Measurements from ENCODE around the gene NID2.

The NID2 gene

DNA sequence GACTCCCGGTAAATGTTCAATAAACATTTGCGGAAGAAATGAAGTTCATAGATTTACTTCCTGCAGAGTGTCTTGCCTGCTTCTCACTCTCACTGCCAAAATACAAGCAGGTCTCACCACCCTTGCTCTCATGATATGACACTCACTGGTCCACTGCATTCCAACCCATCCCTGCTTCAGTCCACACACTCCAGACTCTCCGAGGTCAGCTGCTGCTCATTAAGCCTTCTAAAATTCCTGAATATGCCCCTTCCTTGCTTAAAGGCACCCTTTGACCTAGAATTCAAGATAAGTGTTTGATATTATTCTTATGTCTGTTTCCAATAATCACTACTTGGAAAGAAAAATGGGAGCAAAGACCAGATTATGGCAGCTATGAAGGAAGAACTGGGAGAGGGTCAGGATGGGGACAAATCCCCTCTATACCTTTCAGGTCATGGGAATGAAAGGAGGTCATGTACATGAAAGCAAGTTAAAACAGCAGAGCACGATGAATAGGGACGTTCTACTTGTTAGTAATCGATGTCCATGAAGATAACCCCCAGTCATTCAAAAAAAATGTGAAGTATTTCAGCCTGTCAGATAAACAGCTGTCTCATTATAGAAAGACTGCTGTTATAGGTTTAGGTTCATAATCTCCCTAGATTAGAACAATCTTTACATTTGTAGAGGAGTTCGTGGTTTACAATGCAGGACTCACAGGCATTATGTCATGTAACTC lies 10.5 kb upstream of the NID2 start:
- DNase-seq: no peak

DNA sequence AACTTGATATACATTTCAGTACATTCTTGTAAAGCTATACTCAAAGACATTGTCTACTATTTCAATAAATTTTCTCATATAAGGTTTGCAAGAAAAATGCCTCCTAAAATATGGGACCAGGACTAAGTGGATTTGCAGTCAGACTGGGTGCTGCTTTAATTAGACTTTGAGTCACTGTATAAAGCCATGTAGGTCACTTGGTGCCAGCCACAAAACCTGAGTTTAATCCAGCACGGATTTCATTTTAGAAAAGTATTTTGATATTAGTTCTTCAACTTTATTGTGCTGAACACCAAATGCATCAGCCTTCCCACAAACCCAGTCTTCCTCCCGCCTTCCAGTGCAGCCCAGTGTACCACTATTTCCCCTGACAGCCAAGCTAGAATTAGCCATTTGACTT lies 9.9 kb upstream of the NID2 start:
- no peak for DNase-seq

DNA sequence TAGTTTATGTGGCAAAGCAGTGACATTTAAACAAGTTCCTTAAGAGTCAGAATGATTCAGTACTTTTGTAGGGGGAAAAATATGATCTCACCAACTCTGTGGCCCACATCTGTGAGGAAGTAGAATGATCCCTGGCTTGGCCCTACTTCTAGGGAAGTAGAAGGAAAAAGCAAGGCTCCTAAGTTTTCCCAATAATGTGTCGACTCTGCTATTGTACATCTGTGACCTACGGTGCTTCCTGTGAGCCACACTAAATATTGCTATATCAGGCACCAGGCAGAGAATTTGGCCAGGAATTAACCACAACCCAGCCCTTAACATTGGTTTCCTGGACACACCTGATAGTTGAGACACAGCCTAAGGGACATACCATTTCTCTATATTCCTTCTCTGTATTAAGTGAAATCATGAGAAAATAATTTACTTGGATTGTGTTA lies 9.3 kb upstream of the NID2 start:
- DNase-seq: no peak

DNA sequence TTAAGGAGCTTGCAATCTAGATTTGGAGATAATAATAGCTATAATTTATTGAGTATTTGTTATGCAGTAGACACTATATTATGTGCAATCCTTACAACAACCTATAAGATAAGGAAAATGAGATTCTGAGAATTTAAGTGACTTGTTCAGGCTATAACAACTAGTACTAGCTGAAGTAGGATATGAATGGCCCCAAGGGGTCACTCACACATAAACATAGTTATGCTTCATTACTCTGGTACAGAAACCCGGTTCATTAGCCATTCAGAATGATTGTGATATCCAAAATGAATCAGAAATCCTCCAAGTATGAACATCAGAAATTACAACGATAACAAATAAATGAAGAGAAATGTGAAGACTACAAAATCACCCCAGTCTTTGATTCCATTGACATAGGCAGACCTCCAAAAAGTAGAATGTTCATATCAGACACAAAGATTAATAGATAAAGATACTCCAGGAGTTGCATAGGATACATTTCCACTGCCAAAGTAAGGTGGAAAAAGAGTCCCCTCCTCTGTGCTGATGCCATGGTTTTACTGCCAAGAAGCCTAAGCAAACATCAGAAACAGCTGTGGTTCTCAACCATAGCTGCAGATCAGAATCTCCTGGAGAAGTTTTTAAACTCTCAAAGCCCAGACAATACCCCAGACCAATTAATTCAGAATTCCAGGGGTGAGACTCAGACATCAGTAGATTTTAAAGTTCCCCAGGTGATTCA lies 8.6 kb upstream of the NID2 start:
- no peak for DNase-seq

DNA sequence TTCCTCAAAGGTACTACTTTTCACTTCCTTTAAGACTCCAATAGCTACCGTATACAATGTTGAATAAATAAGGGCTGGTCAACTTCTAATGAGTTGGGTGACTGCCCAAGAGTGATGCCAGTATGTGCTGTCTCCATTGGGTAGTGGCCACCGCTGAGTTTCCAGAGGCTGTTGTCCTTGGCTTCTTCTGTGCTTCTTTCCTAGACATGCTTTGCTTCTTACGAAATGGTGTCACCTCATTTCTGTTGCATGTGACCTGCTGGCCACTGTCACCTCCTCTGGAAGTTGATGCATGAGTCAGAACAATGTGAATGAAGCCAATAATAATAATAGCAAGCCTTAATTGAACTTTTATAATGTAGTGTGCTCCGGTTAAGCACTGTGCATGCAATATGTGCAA lies 7.5 kb upstream of the NID2 start:
- no peak for DNase-seq

DNA sequence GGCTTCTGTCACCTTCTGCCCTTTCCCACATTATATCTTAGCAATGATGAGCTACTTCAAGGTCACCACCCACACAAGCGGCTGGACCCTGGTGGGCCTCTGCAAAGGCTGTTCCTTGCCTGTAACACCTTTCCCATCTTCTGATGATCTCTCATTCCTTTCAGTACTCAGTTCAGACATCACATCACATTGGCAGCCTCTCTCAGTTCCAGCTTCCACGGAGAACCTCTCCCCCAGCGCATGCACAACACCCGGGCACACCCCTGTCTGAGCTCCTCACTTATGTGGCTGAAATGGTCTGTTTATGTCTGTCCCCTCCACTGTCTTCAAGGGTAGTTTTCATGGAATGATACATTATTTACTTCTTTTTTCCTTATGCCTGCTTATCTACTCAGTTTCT lies 6.5 kb upstream of the NID2 start:
- no peak for DNase-seq

DNA sequence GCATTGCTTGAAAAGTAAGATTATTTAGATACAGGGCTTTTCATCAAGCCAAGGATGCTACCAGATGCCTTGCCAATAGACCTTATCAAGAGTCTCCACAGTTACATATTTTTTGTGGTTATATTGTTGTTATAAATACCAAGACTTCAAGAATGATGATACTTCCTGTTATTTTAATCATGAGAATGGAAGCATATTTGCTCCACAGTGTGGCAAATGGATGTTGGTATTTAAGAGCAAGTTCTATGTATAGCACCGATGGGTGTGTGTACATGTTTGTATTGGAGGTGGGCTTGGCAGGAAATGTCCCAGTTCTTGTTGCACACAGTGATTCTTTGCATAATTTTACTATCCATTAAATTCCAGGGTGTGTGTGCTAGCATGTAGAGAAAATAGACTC lies 4.4 kb upstream of the NID2 start:
- DNase-seq: no peak

DNA sequence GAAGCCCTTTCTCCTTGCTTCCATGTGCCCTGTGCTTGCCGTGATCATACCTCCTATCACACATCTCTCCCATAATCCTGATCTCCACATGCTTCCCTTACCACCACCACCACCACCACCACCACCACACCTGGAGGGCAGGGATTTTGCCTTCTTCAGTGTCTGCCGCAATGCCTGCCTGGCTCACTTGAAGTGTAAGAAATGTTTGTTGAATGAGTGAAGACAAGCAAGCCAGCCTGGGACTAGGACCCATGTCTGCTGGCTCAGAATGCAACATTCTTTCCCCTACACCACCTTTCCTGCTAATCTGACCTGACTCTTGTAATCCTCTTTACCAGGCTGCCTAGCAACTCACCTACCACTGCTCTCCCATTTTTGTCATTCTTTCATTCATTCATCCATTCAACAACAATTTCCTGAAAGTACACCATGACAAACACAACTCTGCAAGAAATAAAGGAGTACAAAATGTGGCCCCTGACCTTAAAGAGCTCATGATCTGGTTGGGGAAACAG lies 3.5 kb upstream of the NID2 start:
- DNase-seq: no peak

DNA sequence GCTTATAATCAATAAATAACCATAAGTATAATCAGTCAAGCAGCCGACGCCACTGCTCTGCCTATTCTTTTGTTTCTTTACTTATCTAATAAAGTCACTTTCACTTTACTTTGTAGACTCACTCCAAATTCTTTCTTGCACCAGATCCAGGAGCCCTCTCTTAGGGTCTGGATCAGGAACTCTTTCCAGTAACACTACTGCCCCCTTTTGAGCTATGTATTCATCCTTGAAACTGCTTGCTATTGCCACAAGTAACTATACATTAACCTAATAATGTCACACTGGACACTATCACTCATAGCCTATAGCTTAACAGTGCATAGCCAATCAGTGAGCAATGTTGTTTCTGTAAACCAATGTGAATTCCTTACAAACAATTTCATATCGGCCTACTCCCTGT lies 2.8 kb upstream of the NID2 start:
- no peak for DNase-seq

DNA sequence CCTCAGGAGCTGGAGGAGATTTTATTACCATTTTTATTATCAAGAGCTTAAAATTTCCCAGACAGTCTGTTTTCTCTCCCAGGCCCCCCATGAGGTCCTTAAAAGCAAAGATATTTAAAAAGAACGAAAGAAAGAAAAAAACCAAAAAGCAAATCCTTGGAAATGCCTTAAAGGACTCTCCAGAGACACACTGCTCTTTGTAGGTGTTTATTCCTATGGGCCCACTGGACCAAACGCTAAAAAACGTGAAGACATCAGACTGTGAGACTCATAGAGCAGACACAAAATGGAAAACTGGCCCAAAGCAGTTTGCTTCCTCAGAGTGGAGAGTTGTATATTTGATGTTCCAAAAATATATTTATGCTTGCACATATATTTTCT lies 1.2 kb upstream of the NID2 start:
- no peak for DNase-seq

DNA sequence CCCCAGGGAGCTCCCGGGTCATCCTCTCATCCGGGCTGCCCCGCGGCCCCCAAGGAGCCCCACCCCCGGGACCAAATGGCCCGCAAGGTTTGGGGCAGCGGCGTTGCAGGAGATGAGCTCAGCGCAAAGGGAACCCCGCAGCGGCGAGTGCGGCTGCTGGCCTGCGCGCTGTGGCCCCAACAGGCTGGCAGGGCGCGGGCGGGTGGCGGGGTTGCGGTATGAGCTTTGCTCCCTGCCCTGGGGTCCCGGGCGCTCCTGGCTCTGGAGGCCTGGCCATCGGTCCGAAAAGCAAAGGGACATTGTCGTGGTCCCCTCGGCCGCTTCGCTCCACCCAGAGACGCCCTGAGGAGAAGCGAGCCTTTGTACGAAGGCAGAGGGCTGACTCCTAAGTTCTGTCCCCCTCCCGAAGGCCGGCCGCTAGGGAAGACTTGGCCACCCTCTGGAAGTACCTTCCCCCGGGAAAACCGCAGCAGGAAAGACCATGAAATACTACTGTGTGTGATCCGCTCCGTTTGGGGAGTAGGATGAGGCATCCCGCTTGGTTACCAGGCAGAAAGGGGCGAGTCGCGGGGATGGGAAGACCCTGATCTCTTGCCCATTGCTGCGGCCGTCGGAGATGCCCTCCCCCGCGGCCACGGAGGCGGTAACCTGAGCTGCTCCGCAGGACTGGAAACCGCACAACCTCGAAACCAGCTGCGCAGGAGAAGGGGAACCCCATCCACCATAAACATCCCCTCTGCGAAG lies 620 bp upstream of the NID2 start:
- DNase-seq: no peak

DNA sequence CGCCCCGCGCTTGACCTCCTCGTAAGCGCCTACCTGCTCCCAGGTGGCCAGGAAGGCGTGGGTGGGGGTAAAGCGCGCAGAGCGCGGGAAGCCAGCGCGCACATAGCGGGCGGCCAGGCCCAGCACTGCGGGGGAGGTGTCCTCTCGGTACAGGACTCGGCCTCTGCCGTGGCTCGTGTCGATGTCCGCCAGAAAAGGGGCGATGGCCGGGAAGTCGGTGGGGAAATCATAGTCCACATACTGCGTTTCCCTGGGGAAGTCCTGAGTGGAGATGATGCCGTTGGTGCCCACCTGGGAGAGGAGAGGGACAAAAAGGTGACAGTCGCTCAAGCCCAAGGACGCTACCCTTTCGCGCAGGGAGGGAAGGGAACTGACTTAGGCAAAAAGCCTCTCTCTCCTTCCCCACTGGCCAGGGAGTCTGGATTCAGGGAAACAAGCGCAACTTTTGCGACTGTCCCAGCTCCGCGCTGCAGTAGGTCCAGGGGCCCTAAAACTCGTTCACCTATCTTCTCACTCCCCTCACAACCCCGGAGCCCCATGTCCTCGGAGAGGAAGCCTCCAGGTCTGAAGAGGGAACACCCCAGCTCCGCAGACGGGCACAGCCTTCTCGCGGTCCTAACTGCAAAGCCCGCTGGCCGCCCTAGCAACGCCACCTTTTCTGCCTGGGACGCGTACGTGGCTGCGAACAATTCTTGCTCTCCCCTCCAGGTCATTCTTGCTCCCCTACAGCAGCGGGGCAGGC lies 815 bp downstream of the NID2 start:
- DNase-seq: no peak

DNA sequence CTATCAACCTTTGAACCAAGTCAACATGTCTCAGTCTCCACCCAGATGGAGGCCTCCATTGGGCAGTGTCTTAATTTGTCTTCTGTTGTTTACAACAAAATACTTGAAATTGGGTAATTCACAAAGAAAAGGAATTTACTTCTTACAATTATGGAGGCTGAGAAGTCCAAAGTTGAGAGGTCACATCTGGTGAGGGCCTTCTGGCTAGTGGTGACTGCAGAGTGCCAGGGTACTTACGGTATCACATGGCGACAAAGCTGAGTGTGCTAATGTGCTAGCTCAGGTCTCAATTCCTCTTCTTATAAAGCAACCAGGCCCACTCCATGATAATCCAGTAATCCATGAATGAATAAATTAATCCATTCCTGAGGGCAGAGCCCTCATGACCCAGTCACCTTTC lies 4.7 kb downstream of the NID2 start:
- no peak for DNase-seq

DNA sequence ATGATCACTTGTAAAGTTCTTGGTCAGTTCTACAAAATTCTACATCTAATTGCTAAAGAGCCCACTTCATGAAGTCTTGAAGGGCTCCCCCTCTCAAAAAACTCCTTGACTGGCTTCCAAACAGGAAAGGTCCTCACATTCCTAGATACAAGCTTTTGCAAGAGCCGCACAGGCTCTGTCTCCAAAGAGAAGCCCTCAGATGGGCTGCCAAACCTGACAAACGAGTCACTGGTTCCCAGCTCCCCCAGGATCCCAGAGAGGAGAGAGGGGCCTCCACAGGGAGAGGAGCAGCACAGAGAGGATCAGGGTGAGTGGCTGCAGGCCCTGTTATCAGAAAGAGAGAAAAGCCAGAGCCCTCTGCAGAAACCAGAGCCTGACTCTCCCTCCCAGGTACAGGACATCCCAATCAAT lies 5.8 kb downstream of the NID2 start:
- DNase-seq: no peak

DNA sequence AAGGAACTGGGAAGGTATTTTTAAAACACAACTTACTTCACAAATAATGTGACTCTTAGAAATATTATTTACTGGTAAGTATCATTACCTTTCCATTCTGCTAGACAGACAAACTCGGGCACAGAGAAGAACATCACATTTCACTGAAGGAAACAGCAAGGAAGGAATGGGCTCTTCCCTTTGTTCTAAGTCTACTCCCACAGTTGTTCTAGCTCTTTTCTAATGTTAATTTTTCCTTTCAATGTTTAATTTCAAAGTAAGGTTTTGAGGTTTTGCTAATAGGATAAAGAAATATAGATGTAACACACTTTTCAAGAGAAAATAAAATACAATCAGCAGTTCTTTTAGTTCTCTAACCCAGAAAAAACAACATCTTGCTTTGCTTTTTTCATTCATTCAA lies 7.0 kb downstream of the NID2 start:
- no peak for DNase-seq

DNA sequence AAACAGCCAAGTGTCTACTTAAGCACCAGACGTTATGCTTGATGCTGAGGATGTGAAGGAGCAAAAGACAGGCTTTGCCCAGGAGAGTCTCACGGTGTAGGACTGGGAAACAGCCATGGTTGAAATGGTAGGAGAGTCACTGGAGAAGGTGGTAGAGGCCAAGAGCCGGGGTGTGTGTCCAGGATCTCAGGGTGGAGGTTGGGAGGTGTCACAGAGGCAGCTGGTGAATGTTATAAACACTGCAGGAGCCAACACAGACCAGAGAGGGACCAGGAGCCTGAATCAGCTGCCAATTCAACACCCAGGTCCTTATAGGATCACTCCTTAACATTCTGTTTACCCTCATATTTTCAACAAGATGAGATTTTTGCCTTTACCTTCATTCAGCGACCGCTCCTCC lies 7.5 kb downstream of the NID2 start:
- DNase-seq: no peak

DNA sequence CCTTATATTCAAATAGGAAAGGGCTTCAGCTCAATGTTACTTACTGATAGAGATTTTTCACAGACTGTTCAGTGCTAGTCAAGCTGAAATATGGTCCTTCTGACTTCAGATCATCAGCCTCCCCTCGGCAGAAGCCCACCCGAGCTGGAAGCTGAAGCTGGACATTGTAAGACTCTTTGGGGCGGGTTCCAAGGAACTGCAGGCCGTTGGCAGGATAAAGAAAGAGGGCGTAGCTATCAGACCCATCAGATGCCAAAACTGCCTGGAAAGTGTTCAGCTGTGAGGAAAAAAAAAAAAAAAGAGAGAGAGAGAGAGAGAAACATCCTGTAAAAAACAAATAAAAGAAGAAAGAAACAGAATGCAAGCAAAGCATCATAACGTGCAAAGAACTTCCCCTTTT lies 8.8 kb downstream of the NID2 start:
- no peak for DNase-seq

DNA sequence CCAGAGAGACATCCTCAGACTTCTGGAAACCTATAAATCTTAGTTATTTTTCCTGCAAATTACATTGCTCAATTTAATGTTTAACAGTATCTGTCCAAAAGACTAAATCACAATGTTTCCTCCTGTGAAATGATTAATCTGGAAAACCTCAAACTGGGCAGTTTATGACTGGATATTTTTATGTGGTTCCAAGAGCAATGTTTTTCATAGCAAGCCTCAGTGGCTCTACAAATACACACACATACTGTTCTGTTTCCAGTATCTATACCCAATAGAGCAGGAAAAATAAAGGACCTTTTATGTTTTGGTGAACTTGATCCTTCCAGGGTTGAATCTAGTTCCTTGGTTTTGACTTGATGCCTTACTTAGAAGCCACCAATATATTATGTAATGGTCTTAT lies 9.2 kb downstream of the NID2 start:
- no peak for DNase-seq

DNA sequence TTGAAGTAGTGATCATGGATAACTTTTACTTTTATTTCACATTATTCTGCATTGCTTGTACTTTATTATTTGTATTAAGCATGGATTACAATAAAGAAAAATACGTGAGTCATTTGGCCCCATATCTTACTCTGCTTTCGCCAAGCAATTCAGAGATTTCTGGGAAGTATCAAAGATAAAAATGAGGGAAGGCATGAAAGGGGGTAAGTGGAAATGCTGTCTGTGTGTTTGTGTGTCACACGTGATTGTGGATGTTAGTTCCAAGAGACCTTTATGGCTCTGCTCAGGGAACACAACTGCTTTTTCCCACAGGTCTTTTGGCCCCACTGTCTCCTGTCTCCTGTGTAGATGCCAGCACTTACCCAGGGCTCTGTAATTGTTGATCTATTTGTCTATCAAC lies 10.5 kb downstream of the NID2 start:
- no peak for DNase-seq

DNA sequence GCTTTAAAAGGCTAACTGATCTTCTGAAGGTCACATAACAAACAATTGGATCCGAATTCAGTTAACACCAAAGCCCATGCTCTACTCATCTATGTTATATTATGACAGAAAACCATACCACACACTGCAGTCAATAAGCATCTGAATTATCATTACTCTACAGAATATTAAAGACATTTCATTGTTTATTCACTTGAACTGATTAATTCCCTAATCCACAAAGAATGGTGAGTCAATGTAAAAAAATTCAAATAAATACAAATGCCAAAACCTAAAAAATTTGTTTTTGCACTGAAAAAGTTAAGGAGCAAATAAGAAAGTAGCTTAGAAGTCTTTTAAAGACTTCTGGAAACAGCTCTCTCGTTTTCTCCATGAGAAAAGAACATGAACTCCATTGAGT lies 13.7 kb downstream of the NID2 start:
- no peak for DNase-seq

DNA sequence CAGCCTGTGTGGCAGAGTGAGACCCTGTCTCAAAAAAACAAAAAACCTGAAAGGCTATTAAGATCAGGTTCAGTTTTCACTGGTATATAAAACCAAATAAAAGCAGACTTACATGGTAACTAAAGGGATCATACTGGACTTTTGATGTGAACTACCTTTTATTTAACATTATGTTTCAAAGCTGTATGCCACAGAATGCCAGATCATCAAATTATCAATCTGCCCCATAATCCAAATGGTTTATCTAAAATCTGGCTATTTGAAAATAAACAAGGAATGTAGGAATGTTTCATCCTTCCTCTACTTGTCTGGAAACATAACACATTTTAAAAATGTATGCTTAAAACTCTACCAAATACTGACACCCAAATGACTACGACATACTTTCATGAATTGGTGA lies 14.2 kb downstream of the NID2 start:
- DNase-seq: no peak

DNA sequence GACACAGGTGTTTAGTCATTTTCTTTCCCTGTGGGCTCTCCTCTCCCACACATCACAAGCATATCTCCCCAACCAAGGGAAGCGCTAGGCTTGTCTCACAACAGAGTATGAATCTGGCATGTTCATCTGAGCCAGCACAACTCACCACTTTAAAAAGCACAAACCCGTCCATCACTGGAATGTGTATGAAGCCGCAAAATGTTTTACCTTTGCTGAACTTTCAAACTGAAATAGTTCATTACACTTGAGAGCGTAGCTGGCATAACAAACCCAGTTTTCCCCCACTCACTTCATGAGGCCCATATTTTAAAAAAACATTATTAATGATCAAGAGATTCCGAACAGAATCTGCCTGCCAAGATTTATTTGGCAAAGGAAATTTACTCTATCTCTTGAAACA lies 15.8 kb downstream of the NID2 start:
- DNase-seq: no peak

DNA sequence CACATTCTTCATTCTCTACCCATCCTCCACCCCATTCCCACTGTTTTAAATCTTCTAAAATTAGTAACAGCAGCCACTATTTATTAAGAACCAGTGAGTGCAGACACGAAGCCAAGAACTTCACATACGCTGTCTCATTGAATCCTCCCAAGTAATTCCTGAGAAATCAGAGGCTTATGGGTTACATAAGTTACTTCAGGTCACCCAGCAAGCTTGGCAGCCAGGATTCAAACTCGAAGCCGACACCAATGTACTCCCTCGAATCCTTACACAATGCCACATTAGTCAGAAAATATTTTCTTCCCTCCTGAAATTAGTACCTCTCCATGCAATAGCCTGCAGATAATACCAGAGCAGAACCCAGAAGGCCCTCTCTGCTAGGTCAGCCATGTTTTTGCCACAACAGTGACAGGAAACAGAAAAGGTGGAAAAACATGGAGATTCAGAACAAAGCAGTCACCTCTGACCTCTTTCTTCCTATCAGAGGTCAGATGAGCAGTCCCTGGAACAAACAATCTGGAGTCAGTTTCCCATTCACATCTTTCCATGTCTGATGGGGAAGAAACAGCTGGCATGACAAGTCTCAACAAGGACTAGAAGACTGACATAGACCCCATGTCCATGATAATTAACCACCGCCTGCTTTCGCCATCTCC lies 16.4 kb downstream of the NID2 start:
- DNase-seq: no peak

Measured in activated CD4-positive, alpha-beta T cell treated with anti-CD3 and anti-CD28 coated beads, Interleukin-2, amount 50 U/mL, for 1 hour (primary cell).